SK-N-SH (cell line): ENCODE results near the gene HPCAL1.

Source experiments
- CTCF ChIP-seq: fragments of 200-600 bp; sonication (generic); IDR thresholded peaks from 2 replicates; pipeline ENCODE4 v1.6.1; 2017; ENCODE audit warnings: antibody characterized with exemption, mild to moderate bottlenecking, moderate library complexity
- EP300 ChIP-seq, 2 experiments: IDR thresholded peaks; 2 replicates each; pipeline versions ENCODE4 v1.4.0 to v1.6.1; 2012; ENCODE audit warnings: borderline replicate concordance in 1 of 2, low read depth in 1 of 2, low read length in 1 of 2
- MEF2A ChIP-seq: IDR thresholded peaks from 2 replicates; pipeline ENCODE4 v1.4.0; 2012; ENCODE audit warnings: low read depth, borderline replicate concordance
- PBX3 ChIP-seq: IDR thresholded peaks from 2 replicates; pipeline ENCODE4; 2012
- POLR2AphosphoS5 ChIP-seq: IDR thresholded peaks from 2 replicates; pipeline ENCODE4 v1.6.1; 2012; ENCODE audit warnings: low read depth, low read length
- REST ChIP-seq: IDR thresholded peaks from 2 replicates; pipeline ENCODE4 v1.6.1; 2012; ENCODE audit warnings: mild to moderate bottlenecking, low read depth, low read length, moderate library complexity
- TAF1 ChIP-seq: IDR thresholded peaks from 2 replicates; pipeline ENCODE4 v1.6.1; 2012; ENCODE audit warnings: low read depth, mild to moderate bottlenecking, low read length, moderate library complexity, borderline replicate concordance
- TCF12 ChIP-seq: IDR thresholded peaks from 2 replicates; pipeline ENCODE4 v1.4.0; 2012
- USF2 ChIP-seq: fragments of 150-350 bp; IDR thresholded peaks from 2 replicates; pipeline ENCODE4 v1.6.1; 2017; ENCODE audit warnings: antibody characterized with exemption, low read length, low read depth, borderline replicate concordance

- TF ChIP-seq CTCF (no peak), MEF2A (no peak), EP300 (IDR thresholded peaks at IDR 0.05; ENCODE audit: borderline replicate concordance in 1 of 2, low read depth in 1 of 2, low read length in 1 of 2) (no peak), TAF1 (no peak), PBX3 (no peak), REST (no peak), TCF12 (no peak), USF2 (no peak), POLR2AphosphoS5 (no peak)
Measured at GRCh38 chr2:10331702-10332401, 29.1 kb downstream of the HPCAL1 start.
